Spleen (tissue), 11 donors: ENCODE results near the gene SCG5. TPM values are rescaled to one million over a fixed set of nuclear protein-coding genes. Genes with fewer than 3 reads are reported as not detected.

ENCODE experiments used
- DNase-seq: peaks from one replicate; pipeline ENCODE4 v3.0.0-alpha.2; 2020
- H3K27ac ChIP-seq, 8 donors: fragments of 200-600 bp; sonication (generic) in 7 of 8; 1 replicate in 4 of 8; 2 replicates in 4 of 8; pipeline versions ENCODE4 v1.5.0 to v1.8.0; 2016 to 2021; ENCODE audit warnings: inconsistent platforms in 4 of 8, mild to moderate bottlenecking in 4 of 8, moderate library complexity in 1 of 8
- H3K27me3 ChIP-seq, 7 donors: fragments of 200-600 bp; sonication (generic) in 6 of 7; replicated peaks in 1 of 7; 1 replicate in 4 of 7; 2 replicates in 3 of 7; pipeline versions ENCODE4 v1.5.0 to v1.8.0; 2016 to 2021; ENCODE audit warnings: inconsistent platforms in 3 of 7, mild to moderate bottlenecking in 1 of 7
- H3K36me3 ChIP-seq, 6 donors: fragments of 200-600 bp; sonication (generic) in 5 of 6; 1 replicate in 4 of 6; 2 replicates in 2 of 6; pipeline versions ENCODE4 v1.5.0 to v1.8.0; 2016 to 2021; ENCODE audit warnings: inconsistent platforms in 2 of 6
- H3K4me1 ChIP-seq, 6 donors: fragments of 200-600 bp; sonication (generic) in 5 of 6; 1 replicate in 3 of 6; 2 replicates in 3 of 6; pipeline versions ENCODE4 v1.5.0 to v1.8.0; 2016 to 2021; ENCODE audit warnings: inconsistent platforms in 3 of 6
- H3K4me3 ChIP-seq, 8 donors: fragments of 200-600 bp; sonication (generic) in 7 of 8; 1 replicate in 4 of 8; 2 replicates in 4 of 8; pipeline versions ENCODE4 v1.5.0 to v1.8.0; 2016 to 2021; ENCODE audit warnings: inconsistent platforms in 4 of 8, mild to moderate bottlenecking in 4 of 8, moderate library complexity in 2 of 8
- H3K9me3 ChIP-seq, 8 donors: fragments of 200-600 bp; sonication (generic) in 7 of 8; 1 replicate in 4 of 8; 2 replicates in 4 of 8; pipeline versions ENCODE4 v1.5.0 to v1.8.0; 2016 to 2021; ENCODE audit warnings: inconsistent platforms in 4 of 8
- CTCF ChIP-seq, 11 experiments: fragments of 200-600 bp in 7 of 11; fragments of 450-650 bp in 4 of 11; sonication (generic) in 4 of 11; IDR thresholded peaks in 8 of 11; conservative IDR thresholded peaks in 3 of 11; 1 replicate in 7 of 11; 2 replicates in 4 of 11; pipeline versions ENCODE4 v1.4.0 to v1.8.0; 2016 to 2021; ENCODE audit warnings: antibody characterized with exemption in 11 of 11, inconsistent platforms in 4 of 11, mild to moderate bottlenecking in 1 of 11
- POLR2A ChIP-seq, 3 donors: fragments of 450-650 bp; IDR thresholded peaks; one replicate each; pipeline ENCODE4 v1.5.1; 2017; ENCODE audit warnings: antibody characterized with exemption in 3 of 3, mild to moderate bottlenecking in 1 of 3
- POLR2AphosphoS5 ChIP-seq, 3 donors: sonication (generic); formaldehyde crosslinking; IDR thresholded peaks; one replicate each; pipeline ENCODE4 v1.5.1; 2017; ENCODE audit warnings: antibody characterized with exemption in 3 of 3
- WGBS, 5 donors: extraction: QIAGEN DNeasy Blood & Tissue Kit in 3 of 5; methylation state at CpG; one replicate each; pipeline versions ENCODE4 v1.1.5 to v1.1.7; 2013 to 2018; 5-methylcytosine and 5-hydroxymethylcytosine counted together
- intact Hi-C: fragments of 100-400 bp; cut with DNase I; formaldehyde crosslinking; loops from one replicate; pipeline ENCODE4 v1.15.0; 2023; ENCODE audit warnings: low total_unique reads
- polyA plus RNA-seq, 3 donors: library from polyadenylated mRNA; stranded (reverse); fragments of 200-250 nt; gene quantifications; one replicate each; pipeline ENCODE4 v1.2.1, GENCODE V29; 2013
- total RNA-seq, 7 donors: library from RNA; depleted of rRNA in 3 of 7; stranded (reverse); fragments of >200 nt in 3 of 7; fragmentation: NEBNext Ultra II Directional in 4 of 7; extraction: Animal tissue kit (Norgen Biotek cat#: 25700) in 4 of 7; gene quantifications; one replicate each; pipeline versions ENCODE4 v1.1.0 to v1.2.1, GENCODE V29; 2016 to 2021
- donor health status: healthy with polysubstance abuse.
- donor health status: DM: no; HTN: no; CAD: no; lungs with moderate emphysema.
- donor health status: DM: no; HTN: no; CAD: no.
- donor health status: Bipolar disorder and iron deficiency.
- donor health status: healthy.
- donor health status: DM: no; HTN: no; CAD: no.
- donor health status: DM: yes; HTN: yes; CAD: no.

SCG5 gene
- total and polyA plus RNA-seq, 10 donors, result 0.54 to 2.4 (median 1.2) TPM; not detected in 5

GRCh38 chr15:32676169-32676568, 34.7 kb downstream of the SCG5 start:
- no peaks in the 10 kb centered on the region for H3K36me3 ChIP-seq
- H3K4me1 ChIP-seq, result no peaks in the 10 kb centered on the region
- intact Hi-C loops, result no loop called here
- 78 to 95% (median 86%) methylated on average over 2 of the region's 2 CpGs for WGBS, 5 donors
- TF ChIP-seq POLR2A (IDR thresholded peaks at IDR 0.05), result no peak
- no peak for TF ChIP-seq POLR2AphosphoS5 (IDR thresholded peaks at IDR 0.05)
- no peak for TF ChIP-seq CTCF (IDR thresholded peaks at IDR 0.05 in 8 of 11, conservative IDR thresholded peaks at IDR 0.05 in 3 of 11)
- no peak for DNase-seq
- H3K27ac ChIP-seq, result no peak overlapping the region
- no peaks in the 10 kb centered on the region for H3K9me3 ChIP-seq
- H3K4me3 ChIP-seq, result no peak overlapping the region
- H3K27me3 ChIP-seq, result no peaks in the 10 kb centered on the region

DNA sequence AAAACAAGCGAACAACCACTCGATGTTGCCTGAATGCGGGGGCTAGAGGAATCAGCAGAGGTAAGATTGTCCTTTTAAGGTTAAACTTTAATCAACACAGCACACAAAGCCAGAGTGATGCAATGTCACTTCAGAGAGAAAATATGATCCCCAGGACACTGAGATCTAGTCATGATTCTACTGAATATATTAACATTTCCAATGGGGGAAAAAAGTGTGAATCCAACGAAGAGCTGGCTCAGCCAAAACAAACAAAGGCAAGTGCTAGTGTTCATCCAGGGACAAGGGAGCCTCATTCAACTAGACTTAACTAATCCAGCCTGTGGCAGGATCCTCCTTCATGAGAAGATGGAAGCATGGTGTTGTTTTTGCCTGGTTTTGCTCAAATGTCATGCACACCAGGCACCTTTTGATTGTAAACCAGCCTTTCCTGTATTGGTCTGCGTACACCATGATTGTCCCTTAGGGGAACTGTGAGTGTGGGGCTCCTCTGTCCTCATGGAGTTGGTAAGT, 35.8 kb downstream of the SCG5 start:
- WGBS, 5 donors, result 85 to 95% (median 92%) methylated on average over 5 of the region's 5 CpGs
- Histone ChIP-seq H3K9me3 (no peaks in the 10 kb centered on the region), H3K4me1 (no peaks in the 10 kb centered on the region), H3K36me3 (no peaks in the 10 kb centered on the region), H3K4me3 (no peak overlapping the region), H3K27me3 (no peaks in the 10 kb centered on the region), H3K27ac (no peak overlapping the region)
- TF ChIP-seq POLR2A (IDR thresholded peaks at IDR 0.05) (no peak), POLR2AphosphoS5 (IDR thresholded peaks at IDR 0.05) (no peak), CTCF (IDR thresholded peaks at IDR 0.05 in 8 of 11, conservative IDR thresholded peaks at IDR 0.05 in 3 of 11) (no peak)
- intact Hi-C loops, result no loop called here
- no peak for DNase-seq

DNA sequence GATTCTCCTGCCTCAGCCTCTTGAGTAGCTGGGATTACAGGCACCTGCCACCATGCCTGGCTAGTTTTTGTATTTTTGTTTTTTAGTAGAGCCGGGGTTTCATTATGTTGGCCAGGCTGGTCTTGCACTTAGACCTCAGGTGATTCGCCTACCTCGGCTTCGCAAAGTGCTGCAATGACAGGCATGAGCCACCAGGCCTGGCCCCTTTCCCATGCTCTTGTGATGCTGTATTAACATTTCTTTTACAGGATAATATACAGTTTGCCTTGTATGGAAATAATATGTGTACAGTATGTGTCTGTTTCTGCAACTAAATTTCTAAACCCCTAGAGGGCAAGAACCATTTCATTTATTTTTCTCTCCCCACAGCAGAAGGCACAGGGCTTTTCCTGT, 37.8 kb downstream of the SCG5 start:
- H3K27ac ChIP-seq, result no peak overlapping the region
- H3K4me1 ChIP-seq, result no peaks in the 10 kb centered on the region
- WGBS, 5 donors, result 92 to 99% (median 98%) methylated on average over 4 of the region's 4 CpGs
- no peak overlapping the region for H3K4me3 ChIP-seq
- intact Hi-C loops, result no loop called here
- no peaks in the 10 kb centered on the region for H3K27me3 ChIP-seq
- H3K36me3 ChIP-seq, result no peaks in the 10 kb centered on the region
- H3K9me3 ChIP-seq, result no peaks in the 10 kb centered on the region
- TF ChIP-seq POLR2A (IDR thresholded peaks at IDR 0.05), result no peak
- no peak for TF ChIP-seq CTCF (IDR thresholded peaks at IDR 0.05 in 8 of 11, conservative IDR thresholded peaks at IDR 0.05 in 3 of 11)
- TF ChIP-seq POLR2AphosphoS5 (IDR thresholded peaks at IDR 0.05), result no peak
- no peak for DNase-seq

DNA sequence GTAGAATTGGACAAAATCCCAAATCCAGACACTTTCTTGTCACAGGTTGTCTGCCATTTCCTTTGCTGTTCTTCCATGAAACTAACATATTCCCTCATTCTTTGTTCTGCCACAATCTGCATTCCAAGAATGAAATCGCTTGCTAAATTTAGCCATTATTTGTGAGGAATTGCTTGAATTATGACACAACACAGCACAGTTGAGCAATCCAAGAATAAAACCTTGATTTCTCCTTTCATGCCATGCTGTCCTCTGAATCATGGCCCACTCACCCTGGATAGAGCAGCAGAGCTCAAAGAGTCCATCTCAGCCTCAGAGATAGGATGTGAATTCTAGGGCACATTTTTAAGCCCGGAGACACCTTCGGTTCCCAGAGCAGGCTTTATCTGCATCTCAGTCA, 41.1 kb downstream of the SCG5 start:
- TF ChIP-seq CTCF (IDR thresholded peaks at IDR 0.05 in 8 of 11, conservative IDR thresholded peaks at IDR 0.05 in 3 of 11), result no peak
- no peak for TF ChIP-seq POLR2A (IDR thresholded peaks at IDR 0.05)
- no peak for TF ChIP-seq POLR2AphosphoS5 (IDR thresholded peaks at IDR 0.05)
- H3K27me3 ChIP-seq, result no peaks in the 10 kb centered on the region
- intact Hi-C loops, result no loop called here
- no peaks in the 10 kb centered on the region for H3K9me3 ChIP-seq
- no peaks in the 10 kb centered on the region for H3K36me3 ChIP-seq
- H3K4me1 ChIP-seq, result no peaks in the 10 kb centered on the region
- no peak overlapping the region for H3K4me3 ChIP-seq
- no peak overlapping the region for H3K27ac ChIP-seq
- no peak for DNase-seq
- WGBS, 5 donors, result 90 to 96% (median 92%) methylated on average over 3 of the region's 3 CpGs
